Measurements from ENCODE around the gene ADGRF3.

DNA sequence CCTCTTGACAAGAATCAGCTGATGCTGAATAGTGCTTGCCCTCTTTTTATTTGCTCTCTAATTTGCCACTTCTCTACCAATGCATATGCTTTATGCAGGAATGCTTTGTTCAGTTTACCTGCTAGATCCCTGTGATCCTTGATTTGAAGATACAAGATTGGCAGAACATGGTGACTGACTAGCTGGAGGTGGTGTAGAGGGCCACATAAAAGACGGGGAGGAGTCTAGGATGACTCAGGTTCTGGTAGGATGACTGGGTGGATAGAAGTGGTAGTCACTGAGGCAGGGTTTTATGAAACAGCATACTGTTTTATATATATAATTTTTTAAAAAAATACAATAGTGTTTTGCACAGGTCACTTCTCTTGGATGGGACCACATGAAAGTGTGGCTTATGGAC, 6.3 kb upstream of the ADGRF3 start:
- TF ChIP-seq EZH2phosphoT487 (IDR thresholded peaks at IDR 0.05; ENCODE audit: insufficient read depth, low read depth): no peak
- no peak for TF ChIP-seq EZH2 (IDR thresholded peaks at IDR 0.05; ENCODE audit: insufficient read depth, poor library complexity, severe bottlenecking)

Data from GM23248 (cell line).